A673 (cell line): ENCODE measurements around the gene KREMEN1. TPM values are rescaled to one million over a fixed set of nuclear protein-coding genes. Genes with fewer than 3 reads are reported as not detected.

Source experiments
- BruUV-seq: library from RNA; stranded (reverse); fragments of 400-500 nt; replicated peaks from 2 replicates; lab custom pipeline; 2021; lab: Mats Ljungman, UMichigan
- CTCF ChIA-PET: fragments of 300-600 bp; sonication (Branson Sonifier 250); formaldehyde crosslinking; loops from one replicate; lab custom pipeline; 2022; ENCODE audit warnings: antibody characterized with exemption; lab: Charles Lee
- POLR2A ChIA-PET: fragments of 300-600 bp; sonication (Branson Sonifier 250); formaldehyde crosslinking; loops from one replicate; lab custom pipeline; 2022; ENCODE audit warnings: antibody characterized with exemption; ENCODE audit not compliant: low non-redundant PET; lab: Charles Lee
- DNase-seq: peaks from one replicate; pipeline ENCODE4 v3.0.0-alpha.2; 2015; ENCODE audit warnings: low spot score
- H3K27ac ChIP-seq: fragments of 200-600 bp; sonication (generic); 2 replicates; pipeline ENCODE4 v1.5.1; 2016; ENCODE audit warnings: mixed run types, low read depth, mild to moderate bottlenecking, mixed read lengths, antibody characterized with exemption, low read length; ENCODE audit not compliant: poor library complexity, severe bottlenecking
- H3K27me3 ChIP-seq: fragments of 200-600 bp; sonication (generic); replicated peaks from 2 replicates; pipeline ENCODE4 v1.6.1; 2017; ENCODE audit warnings: mixed run types, low read depth, mild to moderate bottlenecking, mixed read lengths, antibody characterized with exemption, low read length; ENCODE audit not compliant: insufficient read depth, poor library complexity
- H3K36me3 ChIP-seq: fragments of 200-600 bp; sonication (generic); 2 replicates; pipeline ENCODE4 v1.6.1; 2016; ENCODE audit warnings: mixed run types, mild to moderate bottlenecking, mixed read lengths, antibody characterized with exemption, low read length; ENCODE audit not compliant: insufficient read depth, poor library complexity, severe bottlenecking
- H3K4me1 ChIP-seq: fragments of 200-600 bp; sonication (generic); 2 replicates; pipeline ENCODE4 v1.6.1; 2017; ENCODE audit warnings: mixed run types, mild to moderate bottlenecking, mixed read lengths, antibody characterized with exemption, low read length; ENCODE audit not compliant: insufficient read depth, poor library complexity, severe bottlenecking
- H3K4me3 ChIP-seq: fragments of 200-600 bp; sonication (generic); 2 replicates; pipeline ENCODE4 v1.5.1; 2016; ENCODE audit warnings: low read depth, mixed run types, mild to moderate bottlenecking, mixed read lengths, low read length; ENCODE audit not compliant: poor library complexity, severe bottlenecking
- H3K9me3 ChIP-seq: fragments of 200-600 bp; sonication (generic); 2 replicates; pipeline ENCODE4 v1.6.1; 2016; ENCODE audit warnings: mixed run types, low read depth, mild to moderate bottlenecking, mixed read lengths, antibody characterized with exemption, low read length; ENCODE audit not compliant: poor library complexity, severe bottlenecking
- EZH2 ChIP-seq: fragments of 200-600 bp; sonication (generic); IDR thresholded peaks from 2 replicates; pipeline ENCODE4 v1.6.1; 2017; ENCODE audit warnings: borderline replicate concordance, low read depth, mild to moderate bottlenecking, mixed read lengths, antibody characterized with exemption, low read length; ENCODE audit not compliant: poor library complexity, severe bottlenecking
- intact Hi-C: fragments of 100-400 bp; cut with micrococcal nuclease; formaldehyde crosslinking; loops from one replicate; pipeline ENCODE4 v1.10.0; 2022; ENCODE audit not compliant: unreplicated experiment
- total RNA-seq: library from RNA; stranded (reverse); gene quantifications from 2 replicates; pipeline ENCODE4 v1.2.3, GENCODE V29; 2021
- TF ChIP-seq, protein P1 (sequence below): fragments of 300-800, 200-600 bp; sonication (generic); conservative IDR thresholded peaks from 2 replicates; pipeline ENCODE4 v1.5.1; 2017; ENCODE audit warnings: low read depth, mild to moderate bottlenecking, antibody characterized with exemption, low read length, moderate library complexity, mixed read lengths

KREMEN1 gene
- total RNA-seq, 1 experiment from 2014 or later = 4.2 TPM

DNA sequence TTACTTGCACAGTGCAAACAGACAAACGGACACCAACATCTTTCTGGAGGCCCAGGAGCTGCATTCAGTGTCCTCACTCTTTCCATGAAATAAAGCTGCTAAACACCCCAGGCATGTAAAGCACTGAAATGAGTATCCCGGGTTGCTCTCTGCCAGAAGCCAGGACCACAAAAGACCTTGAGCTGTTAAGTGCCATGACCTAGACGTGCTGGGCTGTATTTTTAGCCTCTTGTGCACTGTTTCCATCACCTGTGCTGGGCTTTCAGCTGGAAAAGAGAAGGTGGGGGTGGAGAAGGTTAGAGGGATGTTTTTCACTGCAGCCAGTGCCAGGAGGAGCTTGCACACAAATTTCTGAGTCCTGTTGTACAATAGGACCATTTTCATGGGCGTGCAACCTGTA lies 3.4 kb upstream of the KREMEN1 start:
- intact Hi-C loops = no loop called here
- Histone ChIP-seq H3K36me3 (no peaks in the 10 kb centered on the region), H3K27ac (no peak overlapping the region), H3K4me3 (no peak overlapping the region), H3K27me3 (no peaks in the 10 kb centered on the region), H3K9me3 (no peaks in the 10 kb centered on the region), H3K4me1 (peaks cover 6% of the 10 kb centered on the region)
- no peak for DNase-seq
- CTCF ChIA-PET = no interaction called here
- POLR2A ChIA-PET = no interaction called here
- TF ChIP-seq EZH2 = no peak
- TF ChIP-seq, protein P1, sequence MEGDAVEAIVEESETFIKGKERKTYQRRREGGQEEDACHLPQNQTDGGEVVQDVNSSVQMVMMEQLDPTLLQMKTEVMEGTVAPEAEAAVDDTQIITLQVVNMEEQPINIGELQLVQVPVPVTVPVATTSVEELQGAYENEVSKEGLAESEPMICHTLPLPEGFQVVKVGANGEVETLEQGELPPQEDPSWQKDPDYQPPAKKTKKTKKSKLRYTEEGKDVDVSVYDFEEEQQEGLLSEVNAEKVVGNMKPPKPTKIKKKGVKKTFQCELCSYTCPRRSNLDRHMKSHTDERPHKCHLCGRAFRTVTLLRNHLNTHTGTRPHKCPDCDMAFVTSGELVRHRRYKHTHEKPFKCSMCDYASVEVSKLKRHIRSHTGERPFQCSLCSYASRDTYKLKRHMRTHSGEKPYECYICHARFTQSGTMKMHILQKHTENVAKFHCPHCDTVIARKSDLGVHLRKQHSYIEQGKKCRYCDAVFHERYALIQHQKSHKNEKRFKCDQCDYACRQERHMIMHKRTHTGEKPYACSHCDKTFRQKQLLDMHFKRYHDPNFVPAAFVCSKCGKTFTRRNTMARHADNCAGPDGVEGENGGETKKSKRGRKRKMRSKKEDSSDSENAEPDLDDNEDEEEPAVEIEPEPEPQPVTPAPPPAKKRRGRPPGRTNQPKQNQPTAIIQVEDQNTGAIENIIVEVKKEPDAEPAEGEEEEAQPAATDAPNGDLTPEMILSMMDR = no peak
- no TSS peak for BruUV-seq

DNA sequence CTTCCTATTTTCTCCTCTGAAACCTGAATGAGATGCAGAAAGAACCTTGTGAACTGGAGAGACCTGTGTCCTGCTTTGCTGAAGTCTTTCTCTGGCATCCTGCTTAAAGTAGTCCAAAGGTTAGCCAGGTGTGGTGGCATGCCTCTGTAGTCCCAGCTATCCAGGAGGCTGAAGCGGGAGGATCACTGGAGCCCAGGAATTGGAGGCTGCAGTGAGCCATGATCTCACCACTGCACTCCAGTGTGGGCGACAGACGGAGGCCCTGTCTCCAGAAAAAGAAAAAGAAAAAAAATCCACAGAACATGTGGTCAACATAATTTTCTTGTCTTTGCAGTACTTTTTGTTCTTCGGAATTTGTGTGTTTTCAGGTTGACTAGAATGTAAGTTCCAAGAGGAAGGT lies 2.3 kb upstream of the KREMEN1 start:
- BruUV-seq = no TSS peak
- CTCF ChIA-PET = no interaction called here
- DNase-seq = no peak
- Histone ChIP-seq H3K27me3 (no peaks in the 10 kb centered on the region), H3K4me1 (peaks cover 6% of the 10 kb centered on the region), H3K36me3 (no peaks in the 10 kb centered on the region), H3K9me3 (no peaks in the 10 kb centered on the region), H3K27ac (no peak overlapping the region), H3K4me3 (no peak overlapping the region)
- intact Hi-C loops = loop anchor here (10.0 kb wide), 1 partner anchor 84 kb away; no protein-coding TSS in a partner anchor
- no peak for TF ChIP-seq EZH2
- TF ChIP-seq, protein P1 = no peak
- POLR2A ChIA-PET = no interaction called here

GRCh38 chr22:29071261-29072045 lies 1.4 kb upstream of the KREMEN1 start:
- CTCF ChIA-PET = no interaction called here
- TF ChIP-seq, protein P1 = no peak
- no peak for TF ChIP-seq EZH2
- Histone ChIP-seq H3K9me3 (no peaks in the 10 kb centered on the region), H3K4me1 (peaks cover 6% of the 10 kb centered on the region), H3K4me3 (peak overlapping the region; percentile 19), H3K27ac (no peak overlapping the region), H3K36me3 (no peaks in the 10 kb centered on the region), H3K27me3 (no peaks in the 10 kb centered on the region)
- no TSS peak for BruUV-seq
- intact Hi-C loops = loop anchor here (10.0 kb wide), 1 partner anchor 83 kb away; no protein-coding TSS in a partner anchor
- POLR2A ChIA-PET = no interaction called here
- peak; percentile 42 for DNase-seq
